ENCODE data around the gene MAST2.
"Not testable (repeated sequence)": the region's sequence is repeated elsewhere in the genome, so short reads cannot be mapped to it uniquely, and the experiment has no call there.

The MAST2 gene

GRCh38 chr1:45840704-45841103, 37.3 kb downstream of the MAST2 start:
- H3K4me1 ChIP-seq (ENCODE audit: insufficient read depth, low read length, poor library complexity, severe bottlenecking), result no peaks in the 10 kb centered on the region
- H3K4me2 ChIP-seq (ENCODE audit: low read depth, low read length, poor library complexity, severe bottlenecking), result no peak overlapping the region
- TF ChIP-seq EZH2phosphoT487 (IDR thresholded peaks at IDR 0.05; ENCODE audit: borderline replicate concordance), result no peak
- no peak for TF ChIP-seq CTCF (conservative IDR thresholded peaks at IDR 0.05; ENCODE audit: low read length)
- H3K9me3 ChIP-seq (ENCODE audit: insufficient read depth, low read depth, low read length), result no peaks in the 10 kb centered on the region
- no peak overlapping the region for H3K4me3 ChIP-seq (ENCODE audit: low read length, poor library complexity, severe bottlenecking)
- H3K79me2 ChIP-seq (ENCODE audit: insufficient read depth, low read length), result 0 out of 2 replicates have a peak, but pooled peaks cover 6% of the 10 kb centered on the region
- no peak overlapping the region for H3K9ac ChIP-seq (ENCODE audit: low read depth, low read length, poor library complexity, severe bottlenecking)
- no peaks in the 10 kb centered on the region for H4K20me1 ChIP-seq (ENCODE audit: insufficient read depth, low read length, poor library complexity, severe bottlenecking)
- no peaks in the 10 kb centered on the region for H3K9me2 ChIP-seq (replicated peaks; ENCODE audit: low read depth, low read length)
- no peaks in the 10 kb centered on the region for H3F3A ChIP-seq (ENCODE audit: low read depth)
- no peaks in the 10 kb centered on the region for H3K36me3 ChIP-seq (ENCODE audit: insufficient read depth, low read length)
- H3K27me3 ChIP-seq (ENCODE audit: insufficient read depth, low read length, poor library complexity, severe bottlenecking), result no peaks in the 10 kb centered on the region
- H2AFZ ChIP-seq (ENCODE audit: low read length), result no peak overlapping the region

- Histone ChIP-seq H3K9me2 (replicated peaks; ENCODE audit: low read depth, low read length) (no peaks in the 10 kb centered on the region), H2AFZ (ENCODE audit: low read length) (no peak overlapping the region), H3K9me3 (ENCODE audit: insufficient read depth, low read depth, low read length) (no peaks in the 10 kb centered on the region), H3K4me2 (ENCODE audit: low read depth, low read length, poor library complexity, severe bottlenecking) (no peak overlapping the region), H4K20me1 (ENCODE audit: insufficient read depth, low read length, poor library complexity, severe bottlenecking) (no peaks in the 10 kb centered on the region), H3K4me3 (ENCODE audit: low read length, poor library complexity, severe bottlenecking) (no peak overlapping the region), H3F3A (ENCODE audit: low read depth) (no peaks in the 10 kb centered on the region), H3K4me1 (ENCODE audit: insufficient read depth, low read length, poor library complexity, severe bottlenecking) (no peaks in the 10 kb centered on the region), H3K79me2 (ENCODE audit: insufficient read depth, low read length) (0 out of 2 replicates have a peak, but pooled peaks cover 6% of the 10 kb centered on the region), H3K9ac (ENCODE audit: low read depth, low read length, poor library complexity, severe bottlenecking) (no peak overlapping the region), H3K36me3 (ENCODE audit: insufficient read depth, low read length) (no peaks in the 10 kb centered on the region), H3K27me3 (ENCODE audit: insufficient read depth, low read length, poor library complexity, severe bottlenecking) (no peaks in the 10 kb centered on the region)
- TF ChIP-seq EZH2phosphoT487 (IDR thresholded peaks at IDR 0.05; ENCODE audit: borderline replicate concordance), result no peak
- TF ChIP-seq CTCF (conservative IDR thresholded peaks at IDR 0.05; ENCODE audit: low read length), result no peak
Observed at GRCh38 chr1:45842786-45843185, 39.4 kb downstream of the MAST2 start.

GRCh38 chr1:45843474-45843905, 40.1 kb downstream of the MAST2 start:
- Histone ChIP-seq H4K20me1 (ENCODE audit: insufficient read depth, low read length, poor library complexity, severe bottlenecking) (no peaks in the 10 kb centered on the region), H3K36me3 (ENCODE audit: insufficient read depth, low read length) (no peaks in the 10 kb centered on the region), H3K9me3 (ENCODE audit: insufficient read depth, low read depth, low read length) (no peaks in the 10 kb centered on the region), H3K4me2 (ENCODE audit: low read depth, low read length, poor library complexity, severe bottlenecking) (no peak overlapping the region), H3K27me3 (ENCODE audit: insufficient read depth, low read length, poor library complexity, severe bottlenecking) (no peaks in the 10 kb centered on the region), H3K9me2 (replicated peaks; ENCODE audit: low read depth, low read length) (no peaks in the 10 kb centered on the region), H3K9ac (ENCODE audit: low read depth, low read length, poor library complexity, severe bottlenecking) (no peak overlapping the region), H3K79me2 (ENCODE audit: insufficient read depth, low read length) (0 out of 2 replicates have a peak, but pooled peaks cover 6% of the 10 kb centered on the region), H3F3A (ENCODE audit: low read depth) (no peaks in the 10 kb centered on the region), H3K4me1 (ENCODE audit: insufficient read depth, low read length, poor library complexity, severe bottlenecking) (no peaks in the 10 kb centered on the region), H2AFZ (ENCODE audit: low read length) (no peak overlapping the region), H3K4me3 (ENCODE audit: low read length, poor library complexity, severe bottlenecking) (no peak overlapping the region)
- TF ChIP-seq EZH2phosphoT487 (IDR thresholded peaks at IDR 0.05; ENCODE audit: borderline replicate concordance) (no peak), CTCF (conservative IDR thresholded peaks at IDR 0.05; ENCODE audit: low read length) (peak; percentile 50)

- H3K27me3 ChIP-seq (ENCODE audit: insufficient read depth, low read length, poor library complexity, severe bottlenecking); H3K9me2 ChIP-seq (replicated peaks; ENCODE audit: low read depth, low read length); H3K36me3 ChIP-seq (ENCODE audit: insufficient read depth, low read length); H3F3A ChIP-seq (ENCODE audit: low read depth); H3K4me1 ChIP-seq (ENCODE audit: insufficient read depth, low read length, poor library complexity, severe bottlenecking); H2AFZ ChIP-seq (ENCODE audit: low read length); H3K9me3 ChIP-seq (ENCODE audit: insufficient read depth, low read depth, low read length); H3K4me3 ChIP-seq (ENCODE audit: low read length, poor library complexity, severe bottlenecking); H3K4me2 ChIP-seq (ENCODE audit: low read depth, low read length, poor library complexity, severe bottlenecking); H3K79me2 ChIP-seq (ENCODE audit: insufficient read depth, low read length); H3K9ac ChIP-seq (ENCODE audit: low read depth, low read length, poor library complexity, severe bottlenecking); H4K20me1 ChIP-seq (ENCODE audit: insufficient read depth, low read length, poor library complexity, severe bottlenecking): not testable (repeated sequence)
Observed at GRCh38 chr1:45844000-45844399, 40.6 kb downstream of the MAST2 start.

All from Loucy (cell line).